BLaER1 treated with 17β-estradiol and CSF1 and Interleukin-3, amounts not matched to agents 10 nM and 100 nM (cell line): ENCODE results near the gene C10orf143.

Source experiments
- H3K27ac ChIP-seq, 11 experiments: shearing (Covaris generic); formaldehyde crosslinking; 2 replicates each; pipeline ENCODE4 v1.8.1; 2022
- H3K27me3 ChIP-seq, 11 experiments: shearing (Covaris generic); formaldehyde crosslinking; 2 replicates each; pipeline ENCODE4 v1.8.1; 2022
- H3K36me3 ChIP-seq, 11 experiments: shearing (Covaris generic); formaldehyde crosslinking; 2 replicates each; pipeline ENCODE4 v1.8.1; 2022
- H3K4me1 ChIP-seq, 10 experiments: shearing (Covaris generic); formaldehyde crosslinking; 2 replicates each; pipeline ENCODE4 v1.8.1; 2022
- H3K4me2 ChIP-seq, 11 experiments: shearing (Covaris generic); formaldehyde crosslinking; 2 replicates each; pipeline ENCODE4 v1.8.1; 2022
- H3K4me3 ChIP-seq, 10 experiments: shearing (Covaris generic); formaldehyde crosslinking; 2 replicates each; pipeline ENCODE4 v1.8.1; 2022
- H3K9ac ChIP-seq, 11 experiments: shearing (Covaris generic); formaldehyde crosslinking; 2 replicates each; pipeline ENCODE4 v1.8.1; 2022
- H3K9me3 ChIP-seq, 11 experiments: shearing (Covaris generic); formaldehyde crosslinking; replicated peaks in 1 of 11; 2 replicates each; pipeline ENCODE4 v1.8.1; 2022
- H4K20me1 ChIP-seq, 11 experiments: shearing (Covaris generic); formaldehyde crosslinking; 2 replicates each; pipeline ENCODE4 v1.8.1; 2022
- Cebpa-rat ChIP-seq, 11 experiments: shearing (Covaris generic); IDR thresholded peaks; 2 replicates each; pipeline ENCODE4 v1.8.1; 2022

The C10orf143 gene

GRCh38 chr10:130137659-130138478 is 27.2 kb upstream of the C10orf143 start:
- H3K4me2 ChIP-seq = peak overlapping the region; percentile 87 to 98 (median 93)
- TF ChIP-seq Cebpa-rat (IDR thresholded peaks at IDR 0.05) = no peak
- peaks cover 5 to 48% (median 36%) of the 10 kb centered on the region in 11 experiments; a peak in 20 of 22 replicates for H3K36me3 ChIP-seq
- no peaks in the 10 kb centered on the region for H3K27me3 ChIP-seq
- H3K4me3 ChIP-seq = peak overlapping the region; percentile 84 to 100 (median 96)
- H3K27ac ChIP-seq = peak overlapping the region in 2 of 11 experiments; percentile 90 to 92; a peak in 5 of 22 replicates
- peaks cover 60 to 66% (median 65%) of the 10 kb centered on the region in 11 experiments; a peak in 21 of 22 replicates for H4K20me1 ChIP-seq
- peaks cover 53 to 63% (median 58%) of the 10 kb centered on the region in 10 experiments for H3K4me1 ChIP-seq
- H3K9ac ChIP-seq = peak overlapping the region; percentile 92 to 97 (median 95)
- H3K9me3 ChIP-seq = no peaks in the 10 kb centered on the region

GRCh38 chr10:130137090-130137448 is 26.4 kb upstream of the C10orf143 start:
- H3K27ac ChIP-seq = peak overlapping the region; percentile 78 to 94 (median 91)
- H3K4me1 ChIP-seq = peaks cover 49 to 58% (median 54%) of the 10 kb centered on the region in 10 experiments
- no peaks in the 10 kb centered on the region for H3K9me3 ChIP-seq
- H3K36me3 ChIP-seq = peaks cover 2 to 40% (median 28%) of the 10 kb centered on the region in 11 experiments; a peak in 19 of 22 replicates
- no peak for TF ChIP-seq Cebpa-rat (IDR thresholded peaks at IDR 0.05)
- peak overlapping the region; percentile 87 to 98 (median 93) for H3K4me2 ChIP-seq
- peak overlapping the region; percentile 84 to 100 (median 96) for H3K4me3 ChIP-seq
- H4K20me1 ChIP-seq = peaks cover 52 to 58% (median 57%) of the 10 kb centered on the region in 11 experiments; a peak in 21 of 22 replicates
- peak overlapping the region; percentile 92 to 97 (median 95) for H3K9ac ChIP-seq
- no peaks in the 10 kb centered on the region for H3K27me3 ChIP-seq

GRCh38 chr10:130136226-130137089 is 25.8 kb upstream of the C10orf143 start, which contains the start of gene GLRX3:
Gene GLRX3 (plus strand): TSS chr10:130136391. CDS start chr10:130136421, 30 bp downstream.
- no peaks in the 10 kb centered on the region for H3K9me3 ChIP-seq
- H3K4me3 ChIP-seq = peak within 1 kb of the TSS; percentile 84 to 100 (median 96)
- no peaks in the 10 kb centered on the region for H3K27me3 ChIP-seq
- no peak for TF ChIP-seq Cebpa-rat (IDR thresholded peaks at IDR 0.05)
- H3K4me2 ChIP-seq = peak within 1 kb of the TSS; percentile 87 to 98 (median 95)
- peaks cover 46 to 52% (median 51%) of the 10 kb centered on the region in 11 experiments; a peak in 21 of 22 replicates for H4K20me1 ChIP-seq
- peaks cover 43 to 52% (median 48%) of the 10 kb centered on the region in 10 experiments for H3K4me1 ChIP-seq
- H3K36me3 ChIP-seq = peaks cover 0 to 34% (median 22%) of the 10 kb centered on the region in 11 experiments; a peak in 16 of 22 replicates
- peak within 1 kb of the TSS; percentile 78 to 94 (median 91) for H3K27ac ChIP-seq
- peak within 1 kb of the TSS; percentile 92 to 97 (median 95) for H3K9ac ChIP-seq

GRCh38 chr10:130135676-130136225 is 25.1 kb upstream of the C10orf143 start:
- H3K4me3 ChIP-seq = peak overlapping the region; percentile 84 to 100 (median 96)
- TF ChIP-seq Cebpa-rat (IDR thresholded peaks at IDR 0.05) = no peak
- peak overlapping the region; percentile 87 to 98 (median 94) for H3K4me2 ChIP-seq
- H3K27me3 ChIP-seq = no peaks in the 10 kb centered on the region
- H3K4me1 ChIP-seq = peaks cover 36 to 45% (median 41%) of the 10 kb centered on the region in 10 experiments
- H4K20me1 ChIP-seq = peaks cover 39 to 45% (median 44%) of the 10 kb centered on the region in 11 experiments; a peak in 21 of 22 replicates
- peaks cover 0 to 27% (median 20%) of the 10 kb centered on the region in 11 experiments; a peak in 16 of 22 replicates for H3K36me3 ChIP-seq
- no peaks in the 10 kb centered on the region for H3K9me3 ChIP-seq
- H3K27ac ChIP-seq = peak overlapping the region; percentile 78 to 94 (median 91)
- H3K9ac ChIP-seq = peak overlapping the region; percentile 92 to 97 (median 95)

- no peak overlapping the region for H3K4me3 ChIP-seq
- no peak for TF ChIP-seq Cebpa-rat (IDR thresholded peaks at IDR 0.05)
- no peaks in the 10 kb centered on the region for H3K36me3 ChIP-seq
- no peaks in the 10 kb centered on the region for H4K20me1 ChIP-seq
- no peak overlapping the region for H3K27ac ChIP-seq
- H3K9ac ChIP-seq = no peak overlapping the region
- peaks cover 0 to 9% (median 3%) of the 10 kb centered on the region in 10 experiments; a peak in 7 of 20 replicates for H3K4me1 ChIP-seq
- H3K9me3 ChIP-seq = no peaks in the 10 kb centered on the region
- H3K4me2 ChIP-seq = no peak overlapping the region
- H3K27me3 ChIP-seq = peaks cover 12 to 24% (median 17%) of the 10 kb centered on the region in 11 experiments
Measured at GRCh38 chr10:130128922-130129321, 18.3 kb upstream of the C10orf143 start.

- no peak overlapping the region for H3K9ac ChIP-seq
- no peak overlapping the region for H3K4me3 ChIP-seq
- no peaks in the 10 kb centered on the region for H3K36me3 ChIP-seq
- no peak overlapping the region for H3K27ac ChIP-seq
- peaks cover 12 to 24% (median 17%) of the 10 kb centered on the region in 11 experiments for H3K27me3 ChIP-seq
- H3K4me2 ChIP-seq = no peak overlapping the region
- peaks cover 0 to 9% (median 3%) of the 10 kb centered on the region in 10 experiments; a peak in 7 of 20 replicates for H3K4me1 ChIP-seq
- H4K20me1 ChIP-seq = no peaks in the 10 kb centered on the region
- H3K9me3 ChIP-seq = no peaks in the 10 kb centered on the region
- no peak for TF ChIP-seq Cebpa-rat (IDR thresholded peaks at IDR 0.05)
Measured at GRCh38 chr10:130128062-130128781, 17.6 kb upstream of the C10orf143 start.

- TF ChIP-seq Cebpa-rat (IDR thresholded peaks at IDR 0.05) = no peak
- no peaks in the 10 kb centered on the region for H4K20me1 ChIP-seq
- H3K36me3 ChIP-seq = no peaks in the 10 kb centered on the region
- no peaks in the 10 kb centered on the region for H3K9me3 ChIP-seq
- H3K4me2 ChIP-seq = peak overlapping the region in 4 of 11 experiments; percentile 24 to 48 (median 34); a peak in 4 of 22 replicates
- peaks cover 12 to 24% (median 17%) of the 10 kb centered on the region in 11 experiments for H3K27me3 ChIP-seq
- 0 out of 22 replicates have a peak overlapping the region, but pooled peaks of 1 of the 11 experiments have one; percentile 16 for H3K9ac ChIP-seq
- H3K27ac ChIP-seq = no peak overlapping the region
- peaks cover 0 to 9% (median 3%) of the 10 kb centered on the region in 10 experiments; a peak in 7 of 20 replicates for H3K4me1 ChIP-seq
- H3K4me3 ChIP-seq = no peak overlapping the region
Measured at GRCh38 chr10:130127364-130128061, 16.9 kb upstream of the C10orf143 start.
